Kidney glomerular epithelial cell (primary cell): Measurements from ENCODE around the gene TMEM42.
"Not testable (repeated sequence)": the region's sequence is repeated elsewhere in the genome, so short reads cannot be mapped to it uniquely, and the experiment has no call there.

Source experiments
- DNase-seq: peaks from one replicate; lab custom pipeline; 2025; lab: John Stamatoyannopoulos, UW

TMEM42 gene

GRCh38 chr3:44861412-44862225 lies at the start of gene TMEM42:
Gene TMEM42, plus strand, starts transcription at chr3:44861912. Its CDS starts 13 bp downstream, at chr3:44861925.
- DNase-seq: peak; percentile 62

- DNase-seq: no peak
These were observed 47.0 kb upstream of the TMEM42 start for GRCh38 chr3:44814751-44815150.

GRCh38 chr3:44816334-44816733 lies 45.4 kb upstream of the TMEM42 start:
- not testable (repeated sequence) for DNase-seq

GRCh38 chr3:44821206-44821605 lies 40.5 kb upstream of the TMEM42 start:
- DNase-seq: not testable (repeated sequence)

- DNase-seq: peak; percentile 92
These were observed 36.3 kb upstream of the TMEM42 start for GRCh38 chr3:44825264-44825925.

GRCh38 chr3:44827196-44827595 lies 34.5 kb upstream of the TMEM42 start:
- no peak for DNase-seq

GRCh38 chr3:44831232-44831631 lies 30.5 kb upstream of the TMEM42 start:
- DNase-seq: no peak

- DNase-seq: no peak
These were observed 29.7 kb upstream of the TMEM42 start for GRCh38 chr3:44832032-44832431.

GRCh38 chr3:44832965-44833364 lies 28.7 kb upstream of the TMEM42 start:
- DNase-seq: no peak

- no peak for DNase-seq
These were observed 28.3 kb upstream of the TMEM42 start for GRCh38 chr3:44833394-44833793.

GRCh38 chr3:44835684-44836083 lies 26.0 kb upstream of the TMEM42 start:
- no peak for DNase-seq

- DNase-seq: no peak
These were observed 19.3 kb upstream of the TMEM42 start for GRCh38 chr3:44842376-44842775.

GRCh38 chr3:44845528-44846520 lies 15.9 kb upstream of the TMEM42 start:
- peak; percentile 8 for DNase-seq

- no peak for DNase-seq
These were observed 13.1 kb upstream of the TMEM42 start for GRCh38 chr3:44848634-44849033.

- not testable (repeated sequence) for DNase-seq
These were observed 5.0 kb upstream of the TMEM42 start for GRCh38 chr3:44856663-44857062.

- DNase-seq: no peak
These were observed 1.6 kb upstream of the TMEM42 start for GRCh38 chr3:44860117-44860516.

- DNase-seq: no peak
These were observed 520 bp downstream of the TMEM42 start for GRCh38 chr3:44862226-44862637.

- no peak for DNase-seq
These were observed 3.7 kb downstream of the TMEM42 start for GRCh38 chr3:44865272-44866035.

GRCh38 chr3:44867421-44868111 lies 5.9 kb downstream of the TMEM42 start:
- DNase-seq: no peak

- DNase-seq: no peak
These were observed 8.8 kb downstream of the TMEM42 start for GRCh38 chr3:44870375-44871061.
